Measurements from ENCODE around the gene SLC22A23. TPM values are rescaled to one million over a fixed set of nuclear protein-coding genes. Genes with fewer than 3 reads are reported as not detected.

SLC22A23 gene
- total RNA-seq, 4 donors from 2014 or later = 16.6 to 21.8 (median 17.6) TPM

DNA sequence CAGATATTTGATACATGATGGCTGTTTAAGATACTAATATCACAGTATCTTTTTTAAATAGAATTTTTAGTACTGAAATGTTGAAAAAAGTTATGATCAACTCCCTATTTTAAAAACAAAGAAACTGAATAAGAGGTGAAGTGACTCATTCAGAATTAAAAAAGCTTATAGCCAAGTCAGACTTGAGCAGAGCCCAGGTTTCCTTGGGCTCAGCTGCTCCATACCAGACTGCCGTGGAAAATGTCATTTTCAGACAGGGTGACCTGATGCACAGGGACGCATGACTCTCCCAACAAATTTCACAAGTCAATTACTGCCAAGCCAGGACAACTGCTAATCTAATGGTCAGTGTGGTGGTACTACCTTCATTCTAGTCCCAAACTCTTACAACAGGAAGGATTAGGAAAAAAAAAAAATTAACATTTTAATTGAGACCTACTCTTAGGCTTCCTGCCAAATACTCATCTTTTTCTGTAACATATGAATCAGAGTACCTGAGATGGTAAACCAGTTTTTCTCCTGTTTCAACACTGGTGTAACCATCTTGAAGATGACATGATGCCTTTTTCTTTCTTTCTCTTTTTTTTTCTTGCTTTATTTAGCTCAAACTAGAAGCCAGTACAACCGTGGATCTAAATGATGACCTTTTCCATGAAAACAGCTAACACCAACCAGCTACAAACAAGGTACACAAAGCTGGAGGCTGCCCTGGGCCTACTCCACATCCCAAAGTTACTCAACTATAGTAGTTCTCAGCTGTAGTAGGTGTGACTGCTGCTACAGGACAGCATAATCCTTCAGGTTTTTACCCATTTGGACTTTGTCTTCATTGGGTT is 30.5 kb downstream of the SLC22A23 start:
- TF ChIP-seq CTCF (IDR thresholded peaks at IDR 0.05) = no peak
- TF ChIP-seq POLR2A (IDR thresholded peaks at IDR 0.05) = no peak
- WGBS, 2 donors = 79 to 89% methylated on average over 3 of the region's 3 CpGs
- Histone ChIP-seq H3K4me3 (replicated peaks in 1 of 3) (no peak overlapping the region), H3K27ac (no peak overlapping the region), H3K36me3 (no peaks in the 10 kb centered on the region), H3K9me3 (no peaks in the 10 kb centered on the region), H3K27me3 (no peaks in the 10 kb centered on the region), H3K4me1 (peaks cover 5 to 20% of the 10 kb centered on the region in 2 donors)
- intact Hi-C loops (cut with DNase I) = no loop called here
- DNase-seq = no peak

GRCh38 chr6:3425574-3425973 is 31.3 kb downstream of the SLC22A23 start:
- 62 to 90% methylated on average over 2 of the region's 2 CpGs for WGBS, 2 donors
- no peak for DNase-seq
- intact Hi-C loops (cut with DNase I) = no loop called here
- Histone ChIP-seq H3K27ac (no peak overlapping the region), H3K9me3 (no peaks in the 10 kb centered on the region), H3K27me3 (no peaks in the 10 kb centered on the region), H3K36me3 (no peaks in the 10 kb centered on the region), H3K4me1 (peaks cover 5 to 20% of the 10 kb centered on the region in 2 donors), H3K4me3 (replicated peaks in 1 of 3) (no peak overlapping the region)
- TF ChIP-seq POLR2A (IDR thresholded peaks at IDR 0.05) (no peak), CTCF (IDR thresholded peaks at IDR 0.05) (no peak)

DNA sequence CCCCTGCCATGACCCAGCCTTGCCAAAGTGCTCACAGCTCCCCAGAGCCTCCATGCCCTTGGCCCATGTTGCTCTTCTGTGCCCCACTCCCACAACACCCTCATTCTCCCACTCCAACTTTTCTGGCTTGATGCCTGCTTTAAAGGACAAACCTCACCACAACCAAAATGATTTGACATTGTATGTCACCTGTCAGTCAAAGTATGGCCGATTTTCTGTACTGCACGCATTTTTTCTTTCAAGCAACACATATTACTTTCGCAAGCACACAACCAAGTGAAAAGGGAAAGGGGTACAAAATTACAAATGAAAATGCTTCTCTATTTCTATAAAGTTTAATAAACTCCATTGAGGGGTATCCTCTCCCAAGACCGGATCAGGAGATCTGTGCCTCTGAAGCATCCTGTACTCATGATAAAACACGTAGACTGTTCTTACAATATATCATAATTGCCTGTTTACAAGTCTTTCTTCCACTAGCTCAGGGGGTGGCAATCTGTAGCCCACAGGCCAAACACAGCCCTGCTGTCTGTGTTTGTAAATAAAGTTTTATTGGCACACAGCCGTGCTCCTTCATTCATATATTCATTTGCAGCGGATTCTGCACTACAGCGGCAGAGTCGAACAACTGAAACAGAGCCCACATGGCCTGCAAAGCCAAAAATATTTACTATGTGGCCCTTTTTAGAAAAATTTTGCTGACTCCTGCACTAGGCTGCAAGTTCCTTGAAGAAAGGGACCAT is 32.5 kb downstream of the SLC22A23 start:
- Histone ChIP-seq H3K4me3 (replicated peaks in 1 of 3) (no peak overlapping the region), H3K9me3 (no peaks in the 10 kb centered on the region), H3K27me3 (no peaks in the 10 kb centered on the region), H3K36me3 (no peaks in the 10 kb centered on the region), H3K27ac (no peak overlapping the region), H3K4me1 (peaks cover 10 to 25% of the 10 kb centered on the region in 2 donors)
- intact Hi-C loops (cut with DNase I) = no loop called here
- DNase-seq = no peak
- TF ChIP-seq CTCF (IDR thresholded peaks at IDR 0.05) = no peak
- no peak for TF ChIP-seq POLR2A (IDR thresholded peaks at IDR 0.05)
- WGBS, 2 donors = 96% methylated on average over 9 of the region's 9 CpGs

DNA sequence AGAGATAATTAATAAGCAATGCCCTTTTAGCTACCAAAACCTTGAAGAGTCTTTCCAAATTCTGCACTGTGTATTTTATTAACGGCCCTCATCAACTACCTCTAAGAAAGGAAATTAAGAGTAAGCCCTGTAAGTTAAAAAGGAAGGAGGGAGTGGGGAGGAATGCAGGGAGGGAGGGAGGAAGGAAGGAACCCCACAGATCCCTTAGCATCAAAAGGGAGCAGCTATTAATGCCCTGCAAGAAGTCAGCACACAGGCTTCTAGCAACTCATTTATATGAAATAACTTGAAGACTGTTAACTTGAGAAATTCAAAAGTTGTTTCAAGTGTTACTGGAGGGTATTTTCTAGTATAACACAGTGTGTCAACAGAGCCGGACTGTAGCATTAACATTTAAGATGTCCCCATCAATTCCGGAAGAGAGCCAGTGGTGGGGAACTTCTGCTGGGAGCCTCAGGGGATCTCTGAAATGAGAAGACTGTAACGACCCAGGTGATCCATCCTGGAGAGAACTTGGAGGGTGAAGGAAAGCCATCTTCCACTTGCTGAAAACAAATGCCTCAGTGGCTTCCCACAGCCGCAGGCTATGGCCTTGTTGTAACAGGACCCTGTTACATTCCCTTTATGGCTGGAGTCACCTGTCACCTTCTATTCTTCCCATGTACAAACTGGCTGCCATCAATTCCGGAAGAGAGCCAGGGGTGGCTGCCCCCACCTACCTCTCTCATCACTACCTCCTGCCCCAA is 33.2 kb downstream of the SLC22A23 start:
- Histone ChIP-seq H3K4me3 (replicated peaks in 1 of 3) (no peak overlapping the region), H3K4me1 (peaks cover 10 to 28% of the 10 kb centered on the region in 2 donors), H3K9me3 (no peaks in the 10 kb centered on the region), H3K27me3 (no peaks in the 10 kb centered on the region), H3K36me3 (no peaks in the 10 kb centered on the region), H3K27ac (no peak overlapping the region)
- intact Hi-C loops (cut with DNase I) = no loop called here
- 83 to 85% methylated on average over 6 of the region's 6 CpGs for WGBS, 2 donors
- TF ChIP-seq POLR2A (IDR thresholded peaks at IDR 0.05) (no peak), CTCF (IDR thresholded peaks at IDR 0.05) (no peak)
- DNase-seq = no peak
